NCI-H1417 (cell line): ENCODE data around the gene ITLN2.
"Not testable (repeated sequence)": the region's sequence is repeated elsewhere in the genome, so short reads cannot be mapped to it uniquely, and the experiment has no call there.

Experiments
- DNase-seq, 3 experiments: peaks; one replicate each; lab custom pipeline; 2025; lab: John Stamatoyannopoulos, UW

The ITLN2 gene

DNA sequence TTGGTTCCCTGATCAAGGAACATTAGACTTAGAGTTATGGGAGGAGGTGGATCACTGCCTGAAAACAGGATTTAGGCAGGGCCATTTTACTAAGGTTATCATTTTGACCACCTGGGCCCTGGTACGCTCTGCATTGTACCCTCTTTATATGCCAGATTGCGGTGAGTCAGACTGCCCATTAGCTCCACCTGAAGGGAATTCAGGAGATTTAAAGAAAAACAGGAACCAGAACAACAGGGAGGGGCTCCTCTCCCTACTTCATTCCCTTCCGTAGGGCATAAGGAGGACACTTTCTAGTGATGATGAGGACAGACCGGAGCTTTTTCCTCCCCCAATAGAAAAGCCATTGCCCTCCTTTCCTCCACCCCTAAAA, 49.0 kb downstream of the ITLN2 start:
- DNase-seq = no peak

- no peak for DNase-seq
Measured at GRCh38 chr1:160904783-160905616, 49.6 kb downstream of the ITLN2 start.

- not testable (repeated sequence) for DNase-seq
Measured at GRCh38 chr1:160902251-160902650, 52.4 kb downstream of the ITLN2 start.

DNA sequence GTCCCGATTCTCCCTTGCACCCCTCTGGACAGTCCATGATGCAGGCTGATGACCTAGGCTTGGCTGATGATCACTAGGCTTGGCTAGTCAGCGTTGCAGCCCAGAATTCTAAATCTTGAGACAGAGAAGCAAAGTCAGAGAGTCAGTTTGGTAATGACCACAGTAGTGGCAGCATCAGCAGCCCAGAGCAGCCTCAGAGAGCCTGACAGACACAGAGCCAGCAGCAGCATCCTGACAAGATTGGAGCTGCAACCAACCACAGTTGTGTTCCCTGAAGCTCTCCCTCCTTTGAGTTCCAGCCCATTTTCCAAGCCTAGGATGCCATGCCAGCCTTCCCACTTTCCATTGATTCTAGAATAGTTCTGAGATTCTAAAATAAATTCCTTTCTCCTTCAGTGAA, 52.8 kb downstream of the ITLN2 start:
- DNase-seq = no peak

- not testable (repeated sequence) for DNase-seq
Measured at GRCh38 chr1:160900683-160901082, 53.9 kb downstream of the ITLN2 start.
